Neural crest cell (in vitro differentiated cells): ENCODE measurements around the gene PAX9. TPM values are rescaled to one million over a fixed set of nuclear protein-coding genes. Genes with fewer than 3 reads are reported as not detected.

ENCODE experiments used
- DNase-seq: peaks from one replicate; pipeline ENCODE4 v3.0.0; 2021; ENCODE audit warnings: low read depth, mixed read lengths, low spot score
- H3K27ac Mint-ChIP-seq: one replicate; pipeline ENCODE4 v1.8.0; 2021; ENCODE audit warnings: mild to moderate bottlenecking, mixed read lengths; ENCODE audit not compliant: unreplicated experiment
- H3K27me3 Mint-ChIP-seq: 2 replicates; pipeline ENCODE4 v1.8.0; 2021; ENCODE audit warnings: low read depth, mild to moderate bottlenecking, mixed read lengths
- H3K36me3 Mint-ChIP-seq: 2 replicates; pipeline ENCODE4 v1.8.0; 2021; ENCODE audit warnings: low read depth, mild to moderate bottlenecking, mixed read lengths
- H3K4me1 Mint-ChIP-seq: 2 replicates; pipeline ENCODE4 v1.8.0; 2021; ENCODE audit warnings: mixed read lengths
- H3K4me3 Mint-ChIP-seq: one replicate; pipeline ENCODE4 v1.8.0; 2021; ENCODE audit warnings: mild to moderate bottlenecking, mixed read lengths
- H3K9me3 Mint-ChIP-seq: 2 replicates; pipeline ENCODE4 v1.8.0; 2021; ENCODE audit warnings: mixed read lengths
- total RNA-seq: library from RNA; stranded (reverse); gene quantifications from 2 replicates; pipeline ENCODE4 v1.2.1, GENCODE V29; 2021
- TF ChIP-seq, protein P1 (sequence below): fragments of 200-600 bp; sonication (generic); conservative IDR thresholded peaks from 2 replicates; pipeline ENCODE4 v1.5.0; 2021; ENCODE audit warnings: antibody characterized with exemption, mild to moderate bottlenecking

The PAX9 gene
- total RNA-seq, 1 donor from 2014 or later: not detected

DNA sequence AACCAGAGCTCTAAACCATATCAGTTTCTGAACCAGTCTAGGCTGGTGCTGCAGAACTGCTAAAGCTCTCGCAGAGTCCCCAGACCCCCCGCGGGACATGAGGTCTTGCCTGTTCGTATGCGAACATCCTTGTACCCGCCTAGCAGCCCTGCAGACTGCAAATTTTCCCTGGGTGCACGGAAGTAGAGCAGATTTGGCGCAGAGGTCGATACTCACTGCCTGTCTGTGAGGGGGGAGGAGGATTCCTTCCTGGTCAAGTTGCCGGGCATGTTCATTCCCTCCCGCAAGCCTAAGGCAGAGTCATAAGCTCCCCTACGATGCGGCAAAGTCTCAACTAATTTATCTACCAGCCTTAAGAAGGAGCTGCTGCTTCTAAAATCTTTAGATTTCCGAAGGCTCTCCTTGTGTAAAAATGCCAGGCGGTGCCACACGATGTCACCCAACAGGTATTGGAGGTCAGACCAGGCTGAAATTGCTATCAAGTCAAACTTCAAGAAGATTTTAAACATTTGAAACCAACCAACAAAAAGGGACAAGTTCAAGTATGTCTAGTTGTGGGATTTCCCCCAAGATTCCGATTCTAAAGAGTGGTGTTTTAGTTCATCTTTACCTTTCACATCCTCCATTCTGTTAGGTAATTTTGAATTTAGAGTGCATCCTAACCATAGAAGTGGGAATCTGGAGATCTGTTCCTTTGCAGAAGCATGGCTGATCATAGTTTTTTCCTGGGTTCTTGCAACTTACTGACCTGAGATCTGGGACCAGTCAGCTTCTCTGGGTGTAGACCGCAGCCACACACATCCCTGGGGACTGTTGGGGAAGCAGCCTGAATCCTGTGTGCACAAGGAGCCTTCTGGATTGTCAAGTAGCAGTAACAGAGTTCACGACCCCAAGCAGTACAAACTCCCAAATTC, 1.6 kb upstream of the PAX9 start:
- TF ChIP-seq, protein P1, sequence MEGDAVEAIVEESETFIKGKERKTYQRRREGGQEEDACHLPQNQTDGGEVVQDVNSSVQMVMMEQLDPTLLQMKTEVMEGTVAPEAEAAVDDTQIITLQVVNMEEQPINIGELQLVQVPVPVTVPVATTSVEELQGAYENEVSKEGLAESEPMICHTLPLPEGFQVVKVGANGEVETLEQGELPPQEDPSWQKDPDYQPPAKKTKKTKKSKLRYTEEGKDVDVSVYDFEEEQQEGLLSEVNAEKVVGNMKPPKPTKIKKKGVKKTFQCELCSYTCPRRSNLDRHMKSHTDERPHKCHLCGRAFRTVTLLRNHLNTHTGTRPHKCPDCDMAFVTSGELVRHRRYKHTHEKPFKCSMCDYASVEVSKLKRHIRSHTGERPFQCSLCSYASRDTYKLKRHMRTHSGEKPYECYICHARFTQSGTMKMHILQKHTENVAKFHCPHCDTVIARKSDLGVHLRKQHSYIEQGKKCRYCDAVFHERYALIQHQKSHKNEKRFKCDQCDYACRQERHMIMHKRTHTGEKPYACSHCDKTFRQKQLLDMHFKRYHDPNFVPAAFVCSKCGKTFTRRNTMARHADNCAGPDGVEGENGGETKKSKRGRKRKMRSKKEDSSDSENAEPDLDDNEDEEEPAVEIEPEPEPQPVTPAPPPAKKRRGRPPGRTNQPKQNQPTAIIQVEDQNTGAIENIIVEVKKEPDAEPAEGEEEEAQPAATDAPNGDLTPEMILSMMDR: no peak
- H3K4me3 Mint-ChIP-seq: peak overlapping the region; percentile 26
- no peak overlapping the region for H3K27ac Mint-ChIP-seq
- H3K36me3 Mint-ChIP-seq: no peaks in the 10 kb centered on the region
- peaks cover 100% of the 10 kb centered on the region for H3K27me3 Mint-ChIP-seq
- H3K4me1 Mint-ChIP-seq: peaks cover 40% of the 10 kb centered on the region
- H3K9me3 Mint-ChIP-seq: no peaks in the 10 kb centered on the region
- DNase-seq: no peak

DNA sequence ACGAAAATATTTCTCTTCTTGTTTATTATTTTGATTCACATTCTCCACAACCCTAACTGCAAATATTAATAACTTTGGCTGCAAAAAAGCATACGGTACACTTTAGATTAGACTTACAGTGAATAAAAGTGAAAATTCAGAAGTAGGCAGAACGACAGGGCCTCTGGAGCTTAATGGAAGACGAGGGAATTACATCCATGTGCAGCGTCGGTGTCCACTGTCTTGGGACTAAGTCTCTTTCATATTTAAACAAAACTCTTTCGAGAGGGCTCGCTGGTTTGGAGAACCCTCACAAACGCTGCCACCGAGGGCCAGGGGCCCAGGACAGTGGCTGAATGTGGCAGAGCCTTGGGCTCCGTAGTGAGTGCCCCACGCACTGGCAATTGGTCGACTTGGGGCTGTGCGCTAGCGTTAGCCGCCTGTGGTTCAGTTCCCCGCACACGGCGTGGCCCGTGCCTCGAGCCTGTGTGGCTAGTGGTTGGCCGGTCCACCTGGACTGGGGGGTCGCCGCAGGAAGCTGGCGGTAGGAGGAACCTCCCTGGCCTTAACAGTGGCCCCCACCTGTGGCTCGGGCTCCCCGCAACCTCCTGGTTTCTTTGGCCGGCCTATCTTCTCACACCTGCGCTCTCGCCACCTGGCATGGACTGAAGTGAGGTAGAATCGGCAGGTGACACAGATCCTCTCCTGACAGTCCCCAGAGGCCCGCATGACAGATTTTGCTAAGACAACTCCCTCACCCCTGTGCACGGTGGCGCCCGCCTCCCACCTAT, 739 bp upstream of the PAX9 start:
- Mint-ChIP-seq H3K27me3 (peaks cover 100% of the 10 kb centered on the region), H3K9me3 (no peaks in the 10 kb centered on the region), H3K4me3 (peak overlapping the region; percentile 87), H3K36me3 (no peaks in the 10 kb centered on the region), H3K27ac (no peak overlapping the region), H3K4me1 (peaks cover 35% of the 10 kb centered on the region)
- TF ChIP-seq, protein P1: no peak
- no peak for DNase-seq

DNA sequence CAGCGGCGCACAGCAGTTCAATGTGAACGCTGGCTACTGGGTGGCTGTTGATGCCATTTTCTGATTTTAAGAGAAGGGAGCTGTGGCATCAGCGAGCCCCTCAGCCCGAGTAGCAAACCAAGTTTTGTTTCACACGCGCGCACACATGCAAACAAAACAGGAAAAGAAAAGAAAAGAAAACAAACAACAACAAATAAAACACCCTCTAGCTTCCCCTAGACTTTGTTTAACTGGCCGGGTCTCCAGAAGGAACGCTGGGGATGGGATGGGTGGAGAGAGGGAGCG, 540 bp downstream of the PAX9 start:
- Mint-ChIP-seq H3K4me3 (peak overlapping the region; percentile 87), H3K9me3 (no peaks in the 10 kb centered on the region), H3K4me1 (peaks cover 32% of the 10 kb centered on the region), H3K27me3 (peaks cover 98% of the 10 kb centered on the region), H3K36me3 (no peaks in the 10 kb centered on the region), H3K27ac (no peak overlapping the region)
- TF ChIP-seq, protein P1: no peak
- no peak for DNase-seq

DNA sequence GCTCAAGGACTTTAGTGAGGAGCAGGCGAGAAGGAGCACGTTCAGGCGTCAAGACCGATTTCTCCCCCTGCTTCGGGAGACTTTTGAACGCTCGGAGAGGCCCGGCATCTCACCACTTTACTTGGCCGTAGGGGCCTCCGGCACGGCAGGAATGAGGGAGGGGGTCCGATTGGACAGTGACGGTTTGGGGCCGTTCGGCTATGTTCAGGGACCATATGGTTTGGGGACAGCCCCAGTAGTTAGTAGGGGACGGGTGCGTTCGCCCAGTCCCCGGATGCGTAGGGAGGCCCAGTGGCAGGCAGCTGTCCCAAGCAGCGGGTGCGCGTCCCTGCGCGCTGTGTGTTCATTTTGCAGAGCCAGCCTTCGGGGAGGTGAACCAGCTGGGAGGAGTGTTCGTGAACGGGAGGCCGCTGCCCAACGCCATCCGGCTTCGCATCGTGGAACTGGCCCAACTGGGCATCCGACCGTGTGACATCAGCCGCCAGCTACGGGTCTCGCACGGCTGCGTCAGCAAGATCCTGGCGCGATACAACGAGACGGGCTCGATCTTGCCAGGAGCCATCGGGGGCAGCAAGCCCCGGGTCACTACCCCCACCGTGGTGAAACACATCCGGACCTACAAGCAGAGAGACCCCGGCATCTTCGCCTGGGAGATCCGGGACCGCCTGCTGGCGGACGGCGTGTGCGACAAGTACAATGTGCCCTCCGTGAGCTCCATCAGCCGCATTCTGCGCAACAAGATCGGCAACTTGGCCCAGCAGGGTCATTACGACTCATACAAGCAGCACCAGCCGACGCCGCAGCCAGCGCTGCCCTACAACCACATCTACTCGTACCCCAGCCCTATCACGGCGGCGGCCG, 1.1 kb downstream of the PAX9 start:
- Mint-ChIP-seq H3K4me1 (peaks cover 29% of the 10 kb centered on the region), H3K27ac (no peak overlapping the region), H3K27me3 (peaks cover 98% of the 10 kb centered on the region), H3K9me3 (no peaks in the 10 kb centered on the region), H3K4me3 (peak overlapping the region; percentile 87), H3K36me3 (no peaks in the 10 kb centered on the region)
- DNase-seq: no peak
- TF ChIP-seq, protein P1: peak; percentile 54
